ENCODE data around the gene GDA.

The GDA gene

DNA sequence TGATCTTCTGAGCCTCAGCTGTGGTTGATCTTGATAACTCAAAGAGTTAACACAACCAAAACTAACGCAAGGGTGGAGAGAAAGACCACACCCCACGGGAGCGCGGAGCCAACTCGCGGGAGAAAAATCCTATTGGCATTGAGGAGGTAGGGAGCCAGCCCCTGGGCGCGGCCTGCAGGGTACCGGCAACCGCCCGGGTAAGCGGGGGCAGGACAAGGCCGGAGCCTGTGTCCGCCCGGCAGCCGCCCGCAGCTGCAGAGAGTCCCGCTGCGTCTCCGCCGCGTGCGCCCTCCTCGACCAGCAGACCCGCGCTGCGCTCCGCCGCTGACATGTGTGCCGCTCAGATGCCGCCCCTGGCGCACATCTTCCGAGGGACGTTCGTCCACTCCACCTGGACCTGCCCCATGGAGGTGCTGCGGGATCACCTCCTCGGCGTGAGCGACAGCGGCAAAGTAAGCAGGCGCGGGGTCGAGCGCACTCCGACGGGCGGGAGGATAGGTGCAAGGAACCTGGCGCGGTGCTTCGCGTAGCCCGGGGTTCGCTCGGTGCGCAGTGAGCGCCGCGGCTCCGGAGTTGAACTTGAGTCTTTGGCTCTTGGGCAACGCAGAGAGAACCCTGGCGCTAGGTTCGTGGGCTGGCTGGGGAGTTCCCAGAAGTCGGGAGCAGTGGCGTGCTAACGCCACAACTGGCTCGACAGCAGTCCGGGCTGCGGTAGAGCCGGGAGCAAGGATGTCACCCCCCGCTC, at the start of gene GDA:
GDA (plus strand) TSS at position 210 of the 745 bp plus-strand sequence; CDS start at position 330, 120 bp downstream.
- DNase-seq (ENCODE audit: low read depth), result no peak

DNA sequence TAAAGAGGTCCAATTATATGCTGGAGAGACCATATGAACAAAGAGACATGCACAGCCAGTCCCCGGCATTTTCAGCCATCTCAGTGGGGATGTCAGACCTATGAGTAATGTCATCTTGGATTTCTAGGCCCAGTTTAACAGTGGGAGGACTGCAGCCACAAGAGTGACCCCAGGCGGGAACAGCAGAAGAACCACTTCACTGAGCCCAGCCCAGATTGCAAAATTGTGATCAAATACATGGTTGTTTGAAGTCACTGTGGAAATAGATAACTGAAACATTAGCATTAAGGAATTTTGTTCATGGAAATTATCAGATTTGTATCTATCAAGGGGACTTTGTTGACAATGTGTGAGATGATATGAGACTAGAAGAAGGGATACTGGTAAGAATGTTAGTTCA, 46.7 kb upstream of the GDA start:
- DNase-seq (ENCODE audit: low read depth), result no peak

DNA sequence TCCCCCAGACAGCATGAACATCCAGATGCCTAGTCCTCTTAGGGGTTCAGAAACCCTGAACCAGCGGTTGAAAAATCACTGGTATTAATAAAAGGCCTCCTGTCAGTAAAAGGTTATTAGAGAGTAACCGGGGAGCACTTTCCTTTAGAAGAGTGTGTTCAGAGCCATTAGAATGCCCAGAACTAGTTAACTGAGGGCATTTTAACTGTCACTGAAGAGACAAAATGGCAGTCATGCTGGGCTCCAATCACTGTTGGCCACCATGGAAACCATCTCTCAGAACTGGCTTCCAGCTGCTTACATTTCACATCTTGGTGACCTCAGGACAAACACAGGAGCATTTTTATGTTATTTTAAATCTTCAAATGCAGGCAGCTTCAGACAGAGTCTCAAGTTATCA, 36.2 kb upstream of the GDA start:
- DNase-seq (ENCODE audit: low read depth), result no peak

DNA sequence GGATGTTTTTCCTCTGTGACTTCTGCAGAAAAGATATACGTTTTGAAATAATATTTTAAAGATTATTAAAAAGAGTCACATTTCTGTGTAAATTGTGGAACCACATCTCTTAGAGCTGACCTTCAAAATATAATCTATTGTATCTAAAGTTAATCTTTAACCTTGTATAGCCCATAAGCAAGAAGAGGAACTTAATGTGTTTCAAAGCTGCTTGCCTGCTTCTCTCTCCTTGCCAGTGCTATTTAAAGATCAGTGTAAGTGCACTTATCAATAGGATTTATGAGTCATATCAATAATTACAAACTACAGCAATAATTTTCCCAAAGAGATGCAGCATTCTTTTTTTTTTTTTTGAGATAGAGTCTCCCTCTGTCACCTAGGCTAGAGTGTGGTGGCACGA, 29.4 kb upstream of the GDA start:
- DNase-seq (ENCODE audit: low read depth), result no peak

DNA sequence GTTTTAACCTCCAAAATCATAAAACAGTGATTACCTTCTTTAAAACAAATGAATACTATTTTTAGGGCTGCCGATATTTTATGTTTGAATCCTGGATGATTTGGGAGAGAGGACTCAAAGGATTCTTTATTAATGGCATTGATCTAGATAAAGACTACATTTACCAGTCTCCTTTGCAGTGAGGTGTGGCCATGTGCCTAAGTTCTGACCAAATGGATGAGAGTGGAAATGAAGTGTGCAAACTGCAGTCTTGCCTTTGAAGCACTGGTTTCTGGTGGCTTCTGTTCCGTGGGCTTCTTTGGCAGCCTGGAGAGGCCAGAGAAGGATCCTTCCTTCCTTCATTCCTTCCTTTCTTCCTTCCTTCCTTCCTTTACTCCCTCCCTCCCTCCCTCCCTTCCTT, 24.3 kb upstream of the GDA start:
- DNase-seq (ENCODE audit: low read depth), result no peak

DNA sequence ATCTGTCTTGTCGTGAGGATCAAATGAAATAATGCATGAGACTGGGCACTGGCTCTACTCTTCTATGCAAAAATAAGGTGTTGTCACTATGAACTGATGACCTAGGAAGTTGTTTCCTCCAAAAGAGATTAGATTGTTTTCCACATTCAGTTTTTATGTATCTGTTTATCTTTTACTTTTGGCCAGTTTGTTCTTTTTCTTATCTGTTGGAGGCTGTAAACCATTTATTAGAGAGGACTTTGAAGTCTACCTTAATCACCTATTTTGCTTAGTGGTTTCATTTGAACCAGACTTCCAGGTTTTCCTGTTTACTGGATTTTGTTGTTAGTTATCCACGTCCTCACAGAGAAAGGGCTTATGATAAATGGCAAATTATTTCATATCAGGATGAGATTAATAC, 21.5 kb upstream of the GDA start:
- DNase-seq (ENCODE audit: low read depth), result no peak

DNA sequence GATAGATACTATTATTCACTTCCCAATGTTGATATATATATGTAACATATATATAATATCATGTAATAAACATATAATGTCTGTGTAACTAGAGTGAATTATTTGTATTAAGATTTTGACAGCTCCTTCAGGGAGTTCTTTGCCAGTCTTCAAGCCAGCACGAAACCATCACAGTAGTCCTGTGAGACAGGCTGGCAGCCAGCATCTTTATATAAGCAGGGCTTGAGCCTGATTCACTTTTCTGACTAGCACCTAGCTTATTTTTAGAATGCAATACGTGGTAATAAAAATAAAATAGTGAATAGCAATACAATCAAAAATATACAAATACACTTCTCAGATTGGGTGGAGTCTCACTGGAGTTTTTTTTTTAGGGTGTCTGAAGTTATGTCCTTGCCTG, 20.7 kb upstream of the GDA start:
- no peak for DNase-seq (ENCODE audit: low read depth)

DNA sequence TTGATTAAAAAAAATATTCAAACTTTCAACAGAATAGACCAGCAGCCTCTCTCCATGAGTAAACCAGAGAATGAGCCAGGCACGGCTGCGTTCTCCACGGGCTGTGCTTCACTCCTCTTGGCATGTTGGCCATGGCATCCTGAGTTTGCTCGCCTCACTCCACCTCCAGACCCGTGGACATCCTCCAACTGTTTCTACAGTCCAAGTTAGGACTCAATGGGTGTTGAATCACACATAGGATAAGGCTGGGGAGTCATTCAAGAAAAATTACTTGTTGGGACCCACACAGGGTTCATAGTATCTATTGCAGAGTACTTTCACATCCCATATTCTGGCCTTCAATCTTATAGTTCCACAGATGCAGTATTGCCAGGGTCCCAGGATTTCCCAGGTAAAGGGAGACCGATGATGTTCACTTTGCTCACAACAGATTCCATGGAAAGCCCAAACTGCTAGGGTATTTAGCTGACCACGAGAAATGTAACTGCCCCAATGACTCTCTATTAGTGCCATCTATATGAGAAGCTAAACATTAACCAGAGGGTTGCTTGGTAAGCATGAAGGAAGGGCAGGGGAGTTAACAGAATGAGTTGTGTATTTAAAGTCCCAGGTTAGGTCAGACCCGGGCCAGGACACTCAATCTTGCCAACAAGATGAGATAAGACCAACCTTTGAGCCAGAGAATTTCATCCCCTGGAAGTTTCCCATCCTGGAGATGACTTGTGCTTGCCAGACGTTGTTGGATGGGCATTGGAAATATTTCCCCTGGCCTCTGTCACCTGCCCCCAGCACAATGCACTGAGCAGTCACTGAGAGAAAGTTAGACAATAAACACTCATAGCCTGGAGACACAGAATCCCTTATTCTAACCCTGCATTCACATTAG, 19.7 kb upstream of the GDA start:
- DNase-seq (ENCODE audit: low read depth), result no peak

DNA sequence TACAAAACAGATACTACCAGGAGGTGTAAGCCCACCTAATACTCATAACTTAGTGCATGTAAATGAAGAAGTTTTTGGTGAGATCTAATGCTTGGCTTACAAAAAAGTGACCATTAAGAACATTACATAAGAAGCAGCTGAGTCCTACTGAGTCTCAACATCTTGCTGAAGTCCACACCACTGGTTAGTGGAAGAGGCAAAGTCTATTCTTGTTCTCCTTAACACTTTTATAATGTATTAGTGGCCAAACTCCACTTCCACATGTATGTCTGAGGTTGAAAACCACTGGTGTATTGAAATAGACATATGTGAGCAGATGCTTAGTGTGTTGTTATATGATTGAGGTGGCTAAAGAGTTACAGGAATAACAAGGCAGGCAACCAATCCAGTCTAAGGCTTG, 18.9 kb upstream of the GDA start:
- no peak for DNase-seq (ENCODE audit: low read depth)

DNA sequence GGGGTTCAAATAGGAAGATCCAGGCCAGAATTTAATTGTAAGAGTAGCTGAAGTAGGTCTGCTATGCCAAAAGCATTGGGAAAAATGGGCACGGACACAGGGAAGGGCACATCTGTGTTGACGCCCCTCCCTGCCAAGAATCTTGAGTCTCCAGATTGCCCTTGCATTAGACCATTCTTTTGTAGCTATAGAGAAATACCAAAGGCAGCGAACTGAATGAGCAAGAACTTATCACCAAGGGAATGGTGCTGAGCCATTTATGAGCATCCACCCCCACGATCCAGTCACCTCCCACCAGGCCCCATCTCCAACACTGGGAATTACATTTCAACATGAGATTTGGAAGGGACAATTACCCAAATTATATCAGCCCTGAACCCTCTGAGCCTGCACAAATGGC, 18.0 kb upstream of the GDA start:
- no peak for DNase-seq (ENCODE audit: low read depth)

DNA sequence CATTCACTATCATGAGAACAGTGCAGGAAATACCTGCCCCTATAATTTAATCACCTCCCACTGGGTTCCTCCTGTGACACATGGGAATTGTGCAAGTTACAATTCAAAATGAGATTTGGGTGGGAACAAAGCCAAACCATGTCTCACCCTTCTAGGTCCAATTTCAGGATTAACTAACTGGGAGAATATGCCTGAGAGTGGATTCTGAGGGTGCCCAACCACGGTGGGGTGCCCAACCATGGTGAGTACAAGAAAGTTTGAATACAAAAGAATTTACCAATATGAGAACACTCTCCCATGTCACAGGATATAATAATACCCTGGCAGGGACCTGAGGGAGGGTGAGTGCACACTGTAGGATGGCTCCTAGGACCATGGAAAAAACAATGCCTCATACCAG, 17.2 kb upstream of the GDA start:
- no peak for DNase-seq (ENCODE audit: low read depth)

DNA sequence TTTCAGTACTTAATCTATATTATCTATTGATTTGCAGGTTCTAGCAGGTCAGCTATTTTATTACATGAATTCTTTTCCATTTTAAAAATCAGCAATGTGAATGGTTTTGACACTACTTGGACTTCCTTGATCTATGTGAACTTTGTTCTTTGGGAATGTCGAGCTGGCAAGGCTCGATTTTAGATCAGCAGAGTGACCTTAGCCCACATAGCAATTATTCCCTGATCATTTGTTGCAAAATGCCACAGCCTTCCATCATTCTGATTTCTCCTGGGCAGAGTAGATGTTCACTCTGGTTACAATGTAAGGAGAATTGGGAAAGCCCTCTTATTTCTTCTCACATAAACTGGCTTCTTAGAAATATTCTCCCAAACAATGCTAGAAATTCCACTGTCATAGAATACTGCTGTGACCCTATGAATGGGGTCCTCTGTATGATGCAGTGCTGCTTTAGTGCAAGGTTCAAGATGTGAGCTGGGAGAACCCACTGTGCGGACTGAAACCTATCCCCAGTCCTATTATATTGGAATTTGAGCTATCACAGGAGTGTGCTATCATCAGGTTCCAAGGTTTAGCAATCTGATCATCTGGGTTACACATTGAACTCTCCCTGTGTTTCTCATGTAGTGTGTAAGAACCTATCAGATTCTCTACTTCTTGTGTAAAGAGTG, 15.7 kb upstream of the GDA start:
- DNase-seq (ENCODE audit: low read depth), result no peak

DNA sequence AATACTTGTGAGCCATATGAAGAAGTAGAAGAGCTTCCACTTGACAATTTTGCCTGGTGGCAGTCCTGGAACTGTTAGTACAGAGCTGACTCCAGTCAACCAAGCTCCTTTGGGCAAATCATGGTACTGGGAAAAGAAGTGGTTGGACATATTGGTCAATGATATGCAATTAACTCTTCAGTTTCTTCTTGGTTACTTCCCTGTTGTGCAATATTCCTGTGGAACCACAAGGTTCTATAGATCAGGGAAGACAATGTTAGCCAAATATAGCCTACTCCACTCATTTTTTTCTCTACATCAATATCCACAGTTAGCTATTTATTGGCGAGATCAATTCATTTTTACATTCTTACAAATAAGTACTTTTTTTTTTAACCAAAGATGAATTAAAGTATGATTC, 14.4 kb upstream of the GDA start:
- no peak for DNase-seq (ENCODE audit: low read depth)

DNA sequence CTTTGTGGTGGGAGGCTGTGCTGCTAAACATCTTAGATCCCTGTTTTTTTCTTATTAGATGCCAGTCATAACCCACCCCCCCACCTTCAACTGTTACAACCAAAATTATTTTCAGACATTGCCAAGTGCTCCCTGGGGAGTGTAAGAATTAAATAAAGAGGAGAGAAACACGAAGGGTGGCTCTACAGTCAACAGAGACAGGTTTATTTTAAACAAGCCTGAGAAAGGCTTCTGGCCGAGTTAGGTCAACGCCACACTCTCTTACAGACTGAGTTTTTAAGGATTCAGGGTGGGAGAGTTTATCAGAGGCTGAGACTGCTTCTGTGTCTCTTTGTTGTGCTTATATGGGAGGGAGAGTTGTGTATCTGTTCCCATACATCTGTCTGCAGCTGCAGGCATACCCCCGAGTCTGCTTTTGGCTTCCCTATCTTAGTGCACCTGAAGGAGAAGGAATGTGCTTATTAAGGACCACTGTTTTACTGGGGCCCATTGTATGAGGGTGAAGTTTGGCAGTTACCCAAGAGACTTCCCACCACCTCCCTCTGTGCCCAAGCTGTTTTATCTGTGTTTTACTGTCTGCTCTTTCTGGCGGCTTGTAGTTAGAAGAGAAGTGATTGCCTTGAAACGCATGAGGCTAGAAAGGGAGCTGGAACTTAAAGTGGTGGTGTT, 11.4 kb upstream of the GDA start:
- no peak for DNase-seq (ENCODE audit: low read depth)

DNA sequence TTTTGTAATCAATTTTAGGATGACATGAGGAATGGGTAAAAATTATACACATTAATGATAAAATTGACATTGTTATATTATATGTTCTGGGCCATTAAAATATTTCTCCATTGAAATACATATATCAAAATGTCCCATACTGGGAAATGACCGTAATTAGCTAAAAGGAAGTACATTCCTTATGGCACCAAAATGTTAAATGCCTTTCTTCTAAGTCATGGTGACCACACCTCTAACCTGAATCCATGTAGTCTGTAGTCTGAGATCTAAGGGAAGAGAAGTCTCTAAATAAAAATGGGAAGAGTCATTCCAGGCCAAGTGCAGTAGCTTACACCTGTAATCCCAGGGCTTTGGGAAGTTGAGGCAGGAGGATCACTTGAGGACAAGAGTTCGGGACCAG, 10.0 kb upstream of the GDA start:
- DNase-seq (ENCODE audit: low read depth), result no peak

DNA sequence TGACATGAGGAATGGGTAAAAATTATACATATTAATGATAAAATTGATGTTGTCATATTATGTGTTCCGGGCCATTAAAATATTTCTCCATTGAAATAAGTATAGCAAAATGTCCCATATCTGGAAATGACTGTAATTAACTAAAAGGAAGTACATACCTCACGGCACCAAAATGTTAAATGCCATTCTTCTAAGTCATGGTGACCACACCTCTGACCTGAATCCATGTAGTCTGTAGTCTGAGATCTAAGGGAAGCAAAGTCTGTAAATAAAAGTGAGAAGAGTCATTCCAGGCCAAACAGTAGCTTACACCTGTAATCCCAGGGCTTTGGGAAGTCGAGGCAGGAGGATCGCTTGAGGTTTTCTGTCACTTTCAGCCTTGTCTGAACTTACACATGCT, 8.7 kb upstream of the GDA start:
- DNase-seq (ENCODE audit: low read depth), result no peak

DNA sequence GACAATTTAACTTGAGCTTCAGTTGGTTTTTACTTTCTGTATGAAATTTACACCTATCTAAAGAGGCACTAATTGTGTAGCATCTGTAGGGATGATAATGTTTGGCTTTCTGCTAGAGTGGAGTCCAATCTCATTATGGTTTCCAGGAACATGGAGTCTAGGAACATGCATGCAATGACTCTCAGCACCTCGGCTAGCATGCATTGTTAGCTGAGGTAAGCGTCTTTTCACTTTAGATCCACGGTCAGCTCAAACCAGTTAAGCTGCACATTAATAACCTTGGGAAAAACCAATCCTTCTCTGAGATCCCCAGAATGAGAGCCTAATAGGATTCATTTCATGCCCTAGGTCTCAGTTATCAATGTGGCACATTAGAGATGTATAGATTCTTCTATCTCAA, 7.8 kb upstream of the GDA start:
- DNase-seq (ENCODE audit: low read depth), result no peak

DNA sequence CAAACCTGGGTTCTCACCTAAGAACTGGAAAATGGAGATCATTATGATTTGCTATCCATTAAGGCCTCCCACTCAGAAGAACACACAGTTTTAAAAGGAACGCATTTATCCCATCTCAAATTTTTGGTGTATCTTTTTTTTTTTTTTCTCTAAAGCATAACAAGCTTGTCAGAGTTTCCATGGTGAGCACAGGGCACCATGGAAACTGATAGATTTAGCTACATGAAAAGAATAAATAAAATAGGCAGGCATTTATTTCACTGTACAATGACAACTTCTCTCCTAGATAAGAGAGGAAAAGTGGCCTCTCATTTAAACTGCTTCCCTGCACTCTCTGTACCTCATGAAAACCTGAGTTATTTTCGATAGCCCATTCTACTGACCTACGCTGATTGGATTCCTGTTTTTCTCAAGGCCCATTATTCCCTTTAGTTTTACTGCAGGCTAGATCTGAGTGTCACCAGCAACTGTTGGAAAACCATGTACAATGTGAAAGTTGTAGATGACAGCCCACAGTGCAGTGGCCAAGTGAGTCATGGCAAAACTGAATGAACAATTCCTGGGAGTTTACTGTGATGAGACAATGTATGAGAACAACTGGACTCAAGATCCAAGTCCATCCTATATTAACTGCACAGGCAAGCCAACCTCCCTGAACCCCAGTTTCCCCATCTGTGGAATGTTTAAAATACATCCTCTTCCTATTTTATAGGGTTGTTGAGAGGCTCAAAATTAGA, 4.3 kb upstream of the GDA start:
- no peak for DNase-seq (ENCODE audit: low read depth)

DNA sequence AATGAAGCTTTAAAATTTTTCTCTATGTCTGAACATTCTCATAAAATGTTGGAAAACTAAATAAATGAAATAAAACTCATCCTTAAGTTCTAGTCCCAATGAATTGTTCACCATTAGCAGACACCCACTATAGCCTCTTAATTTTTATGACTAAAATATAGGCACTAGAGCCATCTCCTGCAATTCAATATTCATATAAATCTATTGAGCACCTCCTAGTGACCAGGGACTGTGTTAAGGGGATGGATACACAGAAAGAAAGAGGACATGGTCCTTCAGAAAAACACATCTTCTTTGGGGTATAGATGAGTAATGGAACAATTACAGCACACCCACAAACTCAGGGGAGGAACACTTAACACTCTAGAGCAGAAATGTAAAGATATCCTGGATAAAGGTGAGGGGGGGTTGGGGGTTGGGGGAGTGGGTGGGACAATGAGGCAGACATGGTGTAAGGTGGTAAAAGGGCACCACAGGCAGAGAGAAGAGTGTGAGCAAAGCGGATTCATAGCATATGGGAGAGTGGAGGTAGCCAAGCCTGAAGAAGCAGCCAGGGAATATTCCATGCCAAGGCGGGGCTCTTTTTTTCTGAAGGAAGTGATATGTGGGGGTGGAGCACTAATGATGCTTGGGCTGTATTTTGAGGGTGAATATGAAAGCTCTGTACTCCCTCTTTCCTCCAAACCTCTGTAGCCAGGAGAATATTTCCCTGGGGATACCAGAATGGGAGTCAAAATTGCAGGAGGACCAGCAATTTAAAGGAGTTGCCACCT, 3.3 kb upstream of the GDA start:
- DNase-seq (ENCODE audit: low read depth), result no peak

DNA sequence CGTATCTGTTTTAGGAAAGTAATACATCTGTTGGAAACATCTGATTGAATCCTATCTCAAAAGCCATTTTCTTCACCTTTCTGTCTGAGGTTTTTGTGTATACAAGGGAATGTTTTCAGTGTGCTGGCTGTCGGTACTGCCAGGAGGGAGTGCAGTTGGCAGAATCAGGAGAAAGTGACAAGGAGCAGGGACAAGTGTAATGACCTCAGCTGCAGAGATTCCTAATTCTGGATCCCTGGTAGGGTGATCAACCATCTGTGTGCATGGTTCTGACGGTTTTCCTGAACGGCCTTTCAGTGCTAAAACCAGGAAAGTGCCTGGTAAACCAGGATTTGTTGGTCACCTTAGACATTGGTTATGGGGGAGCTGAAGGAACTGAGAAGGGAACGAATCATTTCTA, 1.6 kb upstream of the GDA start:
- no peak for DNase-seq (ENCODE audit: low read depth)

DNA sequence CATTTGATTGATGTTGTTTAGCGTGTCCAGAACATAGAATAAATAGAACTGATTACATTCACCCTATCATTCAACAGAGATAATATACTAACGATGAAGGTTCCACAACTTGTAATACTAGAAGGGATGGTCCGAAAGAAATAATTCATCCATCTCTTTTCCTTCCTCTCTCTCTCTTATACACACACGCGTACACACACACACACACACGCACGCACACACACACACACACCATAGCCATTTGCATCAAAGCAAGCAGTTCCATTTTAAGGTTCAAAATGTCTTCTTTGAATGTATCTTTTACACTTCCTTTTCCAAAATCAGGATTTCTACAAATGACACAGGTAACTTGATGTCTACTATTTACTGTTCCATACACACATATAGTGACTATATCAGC, 887 bp downstream of the GDA start:
- DNase-seq (ENCODE audit: low read depth), result no peak
